Esophagus squamous epithelium (tissue), 5 donors: ENCODE results near the gene RASEF. TPM values are rescaled to one million over a fixed set of nuclear protein-coding genes. Genes with fewer than 3 reads are reported as not detected.

Experiments
- DNase-seq: peaks from one replicate; lab custom pipeline; 2025; lab: John Stamatoyannopoulos, UW
- H3K27ac ChIP-seq, 4 donors: fragments of 200-600 bp; sonication (generic); one replicate each; pipeline ENCODE4 v1.5.1; 2016 to 2019; ENCODE audit warnings: mild to moderate bottlenecking in 1 of 4
- H3K27me3 ChIP-seq, 4 donors: fragments of 200-600 bp; sonication (generic); 1 replicate in 3 of 4; 2 replicates in 1 of 4; pipeline versions ENCODE4 v1.5.1 to v1.6.0; 2017 to 2021; ENCODE audit warnings: antibody characterized with exemption in 1 of 4
- H3K36me3 ChIP-seq, 3 donors: fragments of 200-600 bp; sonication (generic); one replicate each; pipeline ENCODE4 v1.5.1; 2016 to 2019
- H3K4me1 ChIP-seq, 3 donors: fragments of 200-600 bp; sonication (generic); one replicate each; pipeline ENCODE4 v1.5.1; 2017 to 2019
- H3K4me3 ChIP-seq, 4 donors: fragments of 200-600 bp; sonication (generic); 1 replicate in 3 of 4; 2 replicates in 1 of 4; pipeline ENCODE4 v1.5.1; 2016 to 2019; ENCODE audit warnings: mild to moderate bottlenecking in 2 of 4, moderate library complexity in 1 of 4
- H3K9me3 ChIP-seq, 3 donors: fragments of 200-600 bp; sonication (generic); one replicate each; pipeline ENCODE4 v1.5.1; 2016 to 2019
- POLR2A ChIP-seq, 4 donors: fragments of 450-650 bp; IDR thresholded peaks; one replicate each; pipeline ENCODE4 v1.6.1; 2017; ENCODE audit warnings: antibody characterized with exemption in 4 of 4, mild to moderate bottlenecking in 4 of 4, moderate library complexity in 3 of 4
- WGBS, 2 donors: methylation state at CpG; one replicate each; pipeline ENCODE4 v1.1.5; 2018; 5-methylcytosine and 5-hydroxymethylcytosine counted together
- intact Hi-C: fragments of 100-400 bp; cut with DNase I; formaldehyde crosslinking; loops from one replicate; pipeline ENCODE4 v1.15.0; 2022
- total RNA-seq, 4 donors: library from RNA; depleted of rRNA; stranded (reverse); fragments of >200 nt; gene quantifications; one replicate each; pipeline ENCODE4 v1.1.0, GENCODE V29; 2016
- TF ChIP-seq, protein P1 (sequence below), 6 experiments: fragments of 450-650 bp in 4 of 6; fragments of 200-600 bp in 2 of 6; sonication (generic) in 2 of 6; IDR thresholded peaks; one replicate each; pipeline ENCODE4 v1.5.1; 2016 to 2019; ENCODE audit warnings: antibody characterized with exemption in 6 of 6, mild to moderate bottlenecking in 4 of 6, moderate library complexity in 4 of 6
- donor health status: DM: yes; HTN: yes; CAD: no.

RASEF gene
- total RNA-seq, 4 donors from 2014 or later = 9.1 to 17.4 (median 13.5) TPM

- H3K4me1 ChIP-seq = peaks cover 0 to 7% (median 0%) of the 10 kb centered on the region in 3 donors
- no peak for DNase-seq
- H3K36me3 ChIP-seq = no peaks in the 10 kb centered on the region
- no peaks in the 10 kb centered on the region for H3K9me3 ChIP-seq
- 88 to 89% methylated on average over 2 of the region's 2 CpGs for WGBS, 2 donors
- intact Hi-C loops = no loop called here
- H3K4me3 ChIP-seq = no peak overlapping the region
- TF ChIP-seq, protein P1, sequence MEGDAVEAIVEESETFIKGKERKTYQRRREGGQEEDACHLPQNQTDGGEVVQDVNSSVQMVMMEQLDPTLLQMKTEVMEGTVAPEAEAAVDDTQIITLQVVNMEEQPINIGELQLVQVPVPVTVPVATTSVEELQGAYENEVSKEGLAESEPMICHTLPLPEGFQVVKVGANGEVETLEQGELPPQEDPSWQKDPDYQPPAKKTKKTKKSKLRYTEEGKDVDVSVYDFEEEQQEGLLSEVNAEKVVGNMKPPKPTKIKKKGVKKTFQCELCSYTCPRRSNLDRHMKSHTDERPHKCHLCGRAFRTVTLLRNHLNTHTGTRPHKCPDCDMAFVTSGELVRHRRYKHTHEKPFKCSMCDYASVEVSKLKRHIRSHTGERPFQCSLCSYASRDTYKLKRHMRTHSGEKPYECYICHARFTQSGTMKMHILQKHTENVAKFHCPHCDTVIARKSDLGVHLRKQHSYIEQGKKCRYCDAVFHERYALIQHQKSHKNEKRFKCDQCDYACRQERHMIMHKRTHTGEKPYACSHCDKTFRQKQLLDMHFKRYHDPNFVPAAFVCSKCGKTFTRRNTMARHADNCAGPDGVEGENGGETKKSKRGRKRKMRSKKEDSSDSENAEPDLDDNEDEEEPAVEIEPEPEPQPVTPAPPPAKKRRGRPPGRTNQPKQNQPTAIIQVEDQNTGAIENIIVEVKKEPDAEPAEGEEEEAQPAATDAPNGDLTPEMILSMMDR (IDR thresholded peaks at IDR 0.05) = no peak
- no peak for TF ChIP-seq POLR2A (IDR thresholded peaks at IDR 0.05)
- H3K27ac ChIP-seq = no peak overlapping the region
- H3K27me3 ChIP-seq = no peaks in the 10 kb centered on the region
Measured at GRCh38 chr9:83015897-83016296, 47.0 kb downstream of the RASEF start.

DNA sequence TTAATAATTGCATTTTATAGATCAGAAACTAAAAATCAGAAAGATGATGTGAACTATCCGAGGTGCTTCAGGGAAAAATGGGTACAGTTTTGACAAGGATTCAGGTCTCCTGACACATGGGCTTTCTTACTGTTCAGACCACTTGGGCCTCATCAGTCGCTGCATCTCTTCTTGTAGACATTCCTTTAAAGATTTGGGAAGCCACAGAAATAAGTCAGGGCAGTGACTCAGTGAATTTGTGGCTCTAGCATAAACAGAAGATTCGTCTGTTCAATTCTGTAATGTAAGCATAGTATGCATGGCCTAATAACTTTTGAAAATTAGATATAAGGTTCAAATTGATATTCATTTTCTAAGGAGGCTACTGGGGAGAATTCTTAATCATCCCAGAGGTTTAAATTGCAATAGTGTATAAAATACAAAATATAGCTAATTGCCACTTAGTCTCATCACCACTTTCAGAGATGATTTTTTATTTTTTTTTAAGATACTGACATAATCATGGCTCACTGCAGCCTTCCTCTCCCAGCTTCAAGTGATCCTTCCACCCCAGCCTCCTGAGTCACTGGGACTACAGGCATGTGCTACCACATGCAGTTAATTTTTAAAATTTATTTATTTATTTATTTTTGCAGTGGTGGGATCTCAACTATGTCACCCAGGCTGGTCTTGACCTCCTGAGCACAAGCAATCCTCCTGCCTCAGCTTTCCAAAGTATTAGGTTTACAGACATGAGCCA lies 48.9 kb downstream of the RASEF start:
- Histone ChIP-seq H3K27ac (no peak overlapping the region), H3K4me3 (no peak overlapping the region), H3K9me3 (no peaks in the 10 kb centered on the region), H3K27me3 (no peaks in the 10 kb centered on the region), H3K4me1 (peaks cover 0 to 7% (median 0%) of the 10 kb centered on the region in 3 donors), H3K36me3 (no peaks in the 10 kb centered on the region)
- DNase-seq = no peak
- no peak for TF ChIP-seq POLR2A (IDR thresholded peaks at IDR 0.05)
- TF ChIP-seq, protein P1 (IDR thresholded peaks at IDR 0.05) = no peak
- intact Hi-C loops = no loop called here
- WGBS, 2 donors = 61 to 69% methylated on average over 3 of the region's 3 CpGs

- Histone ChIP-seq H3K27me3 (no peaks in the 10 kb centered on the region), H3K36me3 (no peaks in the 10 kb centered on the region), H3K4me1 (peaks cover 0 to 7% (median 0%) of the 10 kb centered on the region in 3 donors), H3K9me3 (no peaks in the 10 kb centered on the region), H3K4me3 (no peak overlapping the region), H3K27ac (no peak overlapping the region)
- no peak for TF ChIP-seq POLR2A (IDR thresholded peaks at IDR 0.05)
- TF ChIP-seq, protein P1 (IDR thresholded peaks at IDR 0.05) = no peak
- 29 to 43% methylated on average over 7 of the region's 7 CpGs for WGBS, 2 donors
- intact Hi-C loops = no loop called here
- no peak for DNase-seq
Measured at GRCh38 chr9:83012922-83013838, 49.8 kb downstream of the RASEF start.

- peaks cover 0 to 7% (median 0%) of the 10 kb centered on the region in 3 donors for H3K4me1 ChIP-seq
- no peak overlapping the region for H3K27ac ChIP-seq
- intact Hi-C loops = no loop called here
- no peaks in the 10 kb centered on the region for H3K36me3 ChIP-seq
- DNase-seq = no peak
- H3K27me3 ChIP-seq = no peaks in the 10 kb centered on the region
- WGBS, 2 donors = 18 to 32% methylated on average over 4 of the region's 4 CpGs
- TF ChIP-seq, protein P1 (IDR thresholded peaks at IDR 0.05) = no peak
- TF ChIP-seq POLR2A (IDR thresholded peaks at IDR 0.05) = no peak
- H3K9me3 ChIP-seq = no peaks in the 10 kb centered on the region
- no peak overlapping the region for H3K4me3 ChIP-seq
Measured at GRCh38 chr9:83012168-83012921, 50.6 kb downstream of the RASEF start.
